HG02642 (cell line): Measurements from ENCODE around the gene UBE3C.

Experiments used
- ATAC-seq: cut with Tn5 transposase; IDR thresholded peaks from one replicate; pipeline ENCODE4 v1.9.1; 2021; ENCODE audit warnings: mild to moderate bottlenecking; ENCODE audit not compliant: unreplicated experiment, poor library complexity

Gene UBE3C

GRCh38 chr7:157168571-157168970 is 29.8 kb downstream of the UBE3C start:
- ATAC-seq, result no peak

GRCh38 chr7:157176771-157177170 is 38.0 kb downstream of the UBE3C start:
- no peak for ATAC-seq

GRCh38 chr7:157177333-157177982 is 38.7 kb downstream of the UBE3C start:
- ATAC-seq, result no peak

- ATAC-seq, result no peak
Measured at GRCh38 chr7:157177983-157178381, 39.3 kb downstream of the UBE3C start.

GRCh38 chr7:157183832-157184231 is 45.1 kb downstream of the UBE3C start:
- no peak for ATAC-seq

GRCh38 chr7:157188091-157188665 is 49.5 kb downstream of the UBE3C start:
- ATAC-seq, result no peak

- ATAC-seq, result no peak
Measured at GRCh38 chr7:157189405-157189804, 50.7 kb downstream of the UBE3C start.

GRCh38 chr7:157192861-157193260 is 54.1 kb downstream of the UBE3C start:
- no peak for ATAC-seq

- no peak for ATAC-seq
Measured at GRCh38 chr7:157193274-157193673, 54.5 kb downstream of the UBE3C start.

GRCh38 chr7:157194948-157195347 is 56.2 kb downstream of the UBE3C start:
- no peak for ATAC-seq

GRCh38 chr7:157195868-157196267 is 57.1 kb downstream of the UBE3C start:
- no peak for ATAC-seq

- no peak for ATAC-seq
Measured at GRCh38 chr7:157204134-157204533, 65.4 kb downstream of the UBE3C start.

- ATAC-seq, result no peak
Measured at GRCh38 chr7:157205438-157205837, 66.7 kb downstream of the UBE3C start.

GRCh38 chr7:157208571-157209413 is 70.1 kb downstream of the UBE3C start:
- ATAC-seq, result no peak

GRCh38 chr7:157210682-157211081 is 72.0 kb downstream of the UBE3C start:
- ATAC-seq, result no peak

- no peak for ATAC-seq
Measured at GRCh38 chr7:157211690-157212089, 73.0 kb downstream of the UBE3C start.

- peak; percentile 73 for ATAC-seq
Measured at GRCh38 chr7:157219154-157219553, 80.4 kb downstream of the UBE3C start.

GRCh38 chr7:157220916-157221569 is 82.3 kb downstream of the UBE3C start:
- ATAC-seq, result no peak

GRCh38 chr7:157222687-157223086 is 84.0 kb downstream of the UBE3C start:
- ATAC-seq, result no peak

- ATAC-seq, result no peak
Measured at GRCh38 chr7:157224627-157225026, 85.9 kb downstream of the UBE3C start.

- ATAC-seq, result no peak
Measured at GRCh38 chr7:157228864-157229422, 90.2 kb downstream of the UBE3C start.
